MM.1S (cell line): ENCODE measurements around the gene ESPN.

Source experiments
- DNase-seq: peaks from one replicate; pipeline ENCODE4 v3.0.0-alpha.2; 2015
- H2AFZ ChIP-seq: fragments of 300-600 bp; sonication (generic); 2 replicates; pipeline ENCODE4 v1.6.0; 2016; ENCODE audit warnings: antibody characterized with exemption, low read length
- H3F3A ChIP-seq: fragments of 300-600 bp; sonication (generic); 2 replicates; pipeline ENCODE4 v1.6.1; 2016; ENCODE audit warnings: mild to moderate bottlenecking, antibody characterized with exemption, low read length, moderate library complexity, mixed read lengths; ENCODE audit not compliant: insufficient read depth
- H3K27ac ChIP-seq: fragments of 300-600 bp; sonication (generic); 2 replicates; pipeline ENCODE4 v1.5.1; 2016; ENCODE audit warnings: mild to moderate bottlenecking, low read length
- H3K27me3 ChIP-seq: fragments of 300-600 bp; sonication (generic); replicated peaks from 2 replicates; pipeline ENCODE4 v1.6.0; 2016; ENCODE audit warnings: low read length; ENCODE audit not compliant: insufficient read depth
- H3K36me3 ChIP-seq: fragments of 300-600 bp; sonication (generic); replicated peaks from 2 replicates; pipeline ENCODE4 v1.6.1; 2016; ENCODE audit warnings: mild to moderate bottlenecking, low read length, mixed read lengths; ENCODE audit not compliant: insufficient read depth
- H3K4me1 ChIP-seq: fragments of 300-600 bp; sonication (generic); 2 replicates; pipeline ENCODE4 v1.6.1; 2016; ENCODE audit warnings: low read length, mixed read lengths
- H3K4me2 ChIP-seq: fragments of 300-600 bp; sonication (generic); 2 replicates; pipeline ENCODE4 v1.6.0; 2016; ENCODE audit warnings: low read depth, low read length
- H3K4me3 ChIP-seq: fragments of 300-600 bp; sonication (generic); 2 replicates; pipeline ENCODE4 v1.5.1; 2016; ENCODE audit warnings: low read length, mixed read lengths
- H3K79me2 ChIP-seq: fragments of 300-600 bp; sonication (generic); 2 replicates; pipeline ENCODE4 v1.6.1; 2016; ENCODE audit warnings: mixed run types, low read length, mixed read lengths
- H3K9ac ChIP-seq: fragments of 300-600 bp; sonication (generic); 2 replicates; pipeline ENCODE4 v1.6.1; 2016; ENCODE audit warnings: low read length, mixed read lengths
- H3K9me2 ChIP-seq: fragments of 300-600 bp; sonication (generic); replicated peaks from 2 replicates; pipeline ENCODE4 v1.6.1; 2016; ENCODE audit warnings: mild to moderate bottlenecking, low read length, mixed read lengths; ENCODE audit not compliant: insufficient read depth
- H3K9me3 ChIP-seq: fragments of 300-600 bp; sonication (generic); replicated peaks from 2 replicates; pipeline ENCODE4 v1.6.1; 2016; ENCODE audit warnings: mild to moderate bottlenecking, low read length, mixed read lengths; ENCODE audit not compliant: insufficient read depth
- H4K20me1 ChIP-seq: fragments of 300-600 bp; sonication (generic); 2 replicates; pipeline ENCODE4 v1.6.1; 2016; ENCODE audit warnings: mild to moderate bottlenecking, low read length, moderate library complexity, mixed read lengths; ENCODE audit not compliant: insufficient read depth
- EZH2 ChIP-seq: fragments of 300-600 bp; sonication (generic); optimal IDR thresholded peaks from 2 replicates; pipeline ENCODE3; 2017; ENCODE audit warnings: low read depth, mild to moderate bottlenecking, antibody characterized with exemption, low read length, mixed read lengths
- EZH2phosphoT487 ChIP-seq: fragments of 300-600 bp; sonication (generic); IDR thresholded peaks from 2 replicates; pipeline ENCODE4 v1.6.1; 2018; ENCODE audit warnings: antibody characterized with exemption, low read length
- TF ChIP-seq, protein P1 (sequence below): fragments of 300-600 bp; sonication (generic); IDR thresholded peaks from 2 replicates; pipeline ENCODE4 v1.5.1; 2016; ENCODE audit warnings: antibody characterized with exemption, low read length, mixed read lengths

ESPN gene

DNA sequence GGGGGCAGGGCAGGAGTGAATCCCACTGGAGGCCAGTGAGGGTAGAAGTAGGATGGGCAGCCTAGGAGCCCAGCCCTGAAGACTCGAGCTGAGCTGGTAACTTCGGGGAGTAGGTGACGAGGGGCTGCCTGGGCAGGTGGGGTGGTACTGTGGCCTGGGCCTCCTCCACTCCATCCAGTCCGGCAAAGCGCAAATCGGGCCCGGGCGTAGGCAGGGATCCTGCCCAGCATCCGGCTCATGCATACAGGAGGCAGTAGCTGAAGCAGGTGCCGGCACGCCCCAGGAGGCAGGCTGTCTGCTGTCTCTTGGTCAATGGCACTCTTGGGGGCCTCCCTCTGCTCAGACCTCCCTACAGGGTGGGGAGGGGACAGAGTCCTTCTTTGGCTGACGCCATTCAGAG is 42.6 kb downstream of the ESPN start:
- Histone ChIP-seq H3K4me1 (peaks cover 4% of the 10 kb centered on the region; the same call in 1 of the 2 replicates), H4K20me1 (no peaks in the 10 kb centered on the region), H3K9me3 (no peaks in the 10 kb centered on the region)

DNA sequence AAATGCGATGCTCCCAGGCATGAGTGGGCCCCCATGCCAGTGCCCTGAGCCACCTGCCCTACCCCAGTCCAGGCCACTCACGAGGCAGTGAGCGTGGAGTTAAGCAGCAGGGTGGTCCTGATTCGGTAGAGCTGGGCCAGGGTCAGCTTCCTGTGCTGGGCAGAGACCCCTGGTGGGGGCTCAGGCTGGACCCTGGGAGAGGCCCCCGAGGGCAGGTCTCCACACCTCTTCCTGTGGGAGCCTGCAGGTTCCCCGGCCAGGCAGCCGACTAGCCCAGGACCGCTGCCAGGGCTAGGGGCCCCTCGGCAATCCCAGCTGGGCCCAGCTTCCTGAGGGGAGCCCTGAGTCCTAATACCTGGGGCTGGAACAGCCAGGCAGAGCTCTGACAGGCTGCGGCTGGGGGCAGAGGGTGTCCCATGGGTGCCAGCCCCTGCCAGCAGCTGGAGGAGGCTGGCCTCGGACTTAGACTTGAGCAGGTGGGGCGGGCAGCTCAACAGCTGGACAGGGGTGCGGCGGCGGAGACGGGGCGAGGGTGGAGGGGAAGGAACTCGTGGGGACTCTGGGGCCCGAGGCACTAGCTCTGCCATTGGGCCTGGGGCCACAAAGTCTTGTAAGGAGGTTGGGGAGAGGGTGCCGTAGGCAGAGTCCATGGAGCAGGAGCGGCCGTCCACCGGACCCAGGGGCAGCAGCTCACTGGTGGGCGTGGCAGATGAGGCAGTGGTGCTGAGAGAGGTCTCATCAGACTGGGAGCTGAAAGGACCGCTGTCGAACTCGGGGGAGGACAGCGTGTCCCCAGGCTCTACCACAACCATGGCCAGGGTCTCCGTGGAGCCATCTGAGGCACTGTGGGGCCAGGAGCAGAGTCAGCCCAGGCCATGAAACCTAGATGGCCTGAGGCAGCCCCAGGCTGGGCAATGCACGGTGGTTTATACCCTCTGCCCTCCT is 43.4 kb downstream of the ESPN start:
- H3K4me2 ChIP-seq = no peak overlapping the region

More for the DNA sequence above, 42.6 kb downstream of the ESPN start:
- TF ChIP-seq EZH2 = no peak
- TF ChIP-seq EZH2phosphoT487 = no peak
- TF ChIP-seq, protein P1, sequence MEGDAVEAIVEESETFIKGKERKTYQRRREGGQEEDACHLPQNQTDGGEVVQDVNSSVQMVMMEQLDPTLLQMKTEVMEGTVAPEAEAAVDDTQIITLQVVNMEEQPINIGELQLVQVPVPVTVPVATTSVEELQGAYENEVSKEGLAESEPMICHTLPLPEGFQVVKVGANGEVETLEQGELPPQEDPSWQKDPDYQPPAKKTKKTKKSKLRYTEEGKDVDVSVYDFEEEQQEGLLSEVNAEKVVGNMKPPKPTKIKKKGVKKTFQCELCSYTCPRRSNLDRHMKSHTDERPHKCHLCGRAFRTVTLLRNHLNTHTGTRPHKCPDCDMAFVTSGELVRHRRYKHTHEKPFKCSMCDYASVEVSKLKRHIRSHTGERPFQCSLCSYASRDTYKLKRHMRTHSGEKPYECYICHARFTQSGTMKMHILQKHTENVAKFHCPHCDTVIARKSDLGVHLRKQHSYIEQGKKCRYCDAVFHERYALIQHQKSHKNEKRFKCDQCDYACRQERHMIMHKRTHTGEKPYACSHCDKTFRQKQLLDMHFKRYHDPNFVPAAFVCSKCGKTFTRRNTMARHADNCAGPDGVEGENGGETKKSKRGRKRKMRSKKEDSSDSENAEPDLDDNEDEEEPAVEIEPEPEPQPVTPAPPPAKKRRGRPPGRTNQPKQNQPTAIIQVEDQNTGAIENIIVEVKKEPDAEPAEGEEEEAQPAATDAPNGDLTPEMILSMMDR = no peak
- peaks cover 63% of the 10 kb centered on the region for H3K27me3 ChIP-seq
- H3K9me2 ChIP-seq = no peaks in the 10 kb centered on the region
- H3F3A ChIP-seq = no peaks in the 10 kb centered on the region
- no peak overlapping the region for H3K4me3 ChIP-seq
- H3K27ac ChIP-seq = no peak overlapping the region
- H3K36me3 ChIP-seq = no peaks in the 10 kb centered on the region
- no peak overlapping the region for H3K4me2 ChIP-seq
- DNase-seq = no peak
- H3K9ac ChIP-seq = no peak overlapping the region
- no peak overlapping the region for H2AFZ ChIP-seq
- H3K79me2 ChIP-seq = no peaks in the 10 kb centered on the region

DNA sequence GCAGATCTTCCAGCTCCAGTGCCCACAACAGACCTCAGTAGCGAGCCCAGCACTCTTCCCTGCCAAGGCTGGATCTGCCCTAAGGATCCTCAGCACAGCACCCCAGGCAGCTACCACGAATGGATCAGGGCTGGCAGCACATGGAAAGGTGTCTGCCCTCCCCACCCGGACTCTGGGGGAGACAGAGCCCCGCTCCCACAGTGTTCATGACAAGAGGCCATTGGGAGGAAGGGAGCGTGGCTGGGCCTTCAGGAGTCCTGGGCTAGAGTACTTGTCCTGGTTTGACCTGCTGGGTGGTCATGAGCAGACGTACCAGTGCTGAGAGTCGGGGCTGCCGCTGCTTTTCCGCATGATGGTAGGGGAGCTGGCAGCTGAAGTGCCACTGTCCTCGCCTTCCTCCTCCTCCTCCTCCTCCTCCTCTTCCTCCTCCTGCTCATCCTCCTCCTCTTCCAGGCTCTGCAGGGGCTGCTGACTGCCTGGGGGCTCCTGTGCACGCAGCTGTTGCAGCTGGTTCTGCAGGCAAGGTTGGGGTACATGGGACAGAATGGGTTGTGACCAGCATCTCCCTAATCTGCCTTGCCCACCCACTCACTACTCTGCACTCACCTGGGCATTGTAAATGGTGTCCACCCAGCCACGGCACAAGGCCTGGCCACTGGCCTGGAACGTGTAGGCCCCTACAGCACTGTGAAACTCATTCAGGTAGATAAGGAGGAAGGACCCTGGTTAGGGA is 44.3 kb downstream of the ESPN start:
- Histone ChIP-seq H3K4me2 (no peak overlapping the region), H4K20me1 (no peaks in the 10 kb centered on the region), H3F3A (no peaks in the 10 kb centered on the region), H3K27me3 (peaks cover 65% of the 10 kb centered on the region), H3K36me3 (no peaks in the 10 kb centered on the region), H3K4me3 (no peak overlapping the region), H3K4me1 (peaks cover 7% of the 10 kb centered on the region; the same call in 1 of the 2 replicates), H3K27ac (no peak overlapping the region), H3K9ac (no peak overlapping the region), H2AFZ (no peak overlapping the region), H3K79me2 (no peaks in the 10 kb centered on the region), H3K9me3 (no peaks in the 10 kb centered on the region), H3K9me2 (no peaks in the 10 kb centered on the region)
- DNase-seq = no peak
- TF ChIP-seq EZH2 = no peak
- TF ChIP-seq, protein P1 = no peak
- no peak for TF ChIP-seq EZH2phosphoT487

More for the DNA sequence above, 43.4 kb downstream of the ESPN start:
- TF ChIP-seq, protein P1 = no peak
- TF ChIP-seq EZH2phosphoT487 (no peak), EZH2 (no peak)
- H3K27ac ChIP-seq = no peak overlapping the region
- H3K36me3 ChIP-seq = no peaks in the 10 kb centered on the region
- no peaks in the 10 kb centered on the region for H4K20me1 ChIP-seq
- no peaks in the 10 kb centered on the region for H3K9me2 ChIP-seq
- DNase-seq = no peak
- H3K9ac ChIP-seq = no peak overlapping the region
- H3F3A ChIP-seq = no peaks in the 10 kb centered on the region
- H3K4me3 ChIP-seq = no peak overlapping the region
- H2AFZ ChIP-seq = no peak overlapping the region
- peaks cover 59% of the 10 kb centered on the region for H3K27me3 ChIP-seq
- H3K9me3 ChIP-seq = no peaks in the 10 kb centered on the region
- H3K4me1 ChIP-seq = peaks cover 7% of the 10 kb centered on the region; the same call in 1 of the 2 replicates
- H3K79me2 ChIP-seq = no peaks in the 10 kb centered on the region
